Caco-2 (cell line): Measurements from ENCODE around the gene BTD. TPM values are rescaled to one million over a fixed set of nuclear protein-coding genes. Genes with fewer than 3 reads are reported as not detected.

Experiments
- BruUV-seq: library from RNA; stranded (reverse); fragments of 400-500 nt; replicated peaks from 2 replicates; lab custom pipeline; 2021; lab: Mats Ljungman, UMichigan
- CTCF ChIA-PET: fragments of 300-600 bp; sonication (Branson Sonifier 250); formaldehyde crosslinking; loops from one replicate; lab custom pipeline; 2022; ENCODE audit warnings: antibody characterized with exemption; lab: Charles Lee
- POLR2A ChIA-PET: fragments of 300-600 bp; sonication (Branson Sonifier 250); formaldehyde crosslinking; loops from one replicate; lab custom pipeline; 2022; ENCODE audit warnings: antibody characterized with exemption; lab: Charles Lee
- DNase-seq, 2 experiments: peaks; one replicate each; pipeline versions ENCODE4 v3.0.0 to v3.0.0-alpha.2; 2020 to 2022
- H3K27me3 ChIP-seq: replicated peaks from 2 replicates; pipeline ENCODE4 v1.6.0; 2011; ENCODE audit warnings: low read length; ENCODE audit not compliant: control insufficient read depth, insufficient read depth
- H3K36me3 ChIP-seq: 2 replicates; pipeline ENCODE4 v1.5.1; 2011; ENCODE audit warnings: low read length; ENCODE audit not compliant: control insufficient read depth, insufficient read depth
- H3K4me1 ChIP-seq: fragments of 250-450 bp; sonication (Bioruptor Pico); 2 replicates; pipeline ENCODE4 v1.5.1; 2020; ENCODE audit warnings: mild to moderate bottlenecking
- H3K4me3 ChIP-seq: 2 replicates; pipeline ENCODE4 v1.5.1; 2011; ENCODE audit warnings: low read depth, mild to moderate bottlenecking, control low read depth, low read length
- H3K9me3 ChIP-seq: fragments of 250-450 bp; sonication (Bioruptor Pico); 2 replicates; pipeline ENCODE4 v1.5.1; 2020; ENCODE audit warnings: mild to moderate bottlenecking, moderate library complexity
- H3K27ac Mint-ChIP-seq: one replicate; pipeline ENCODE4 v1.8.0; 2022; ENCODE audit warnings: mixed read lengths; ENCODE audit not compliant: unreplicated experiment
- H3K27me3 Mint-ChIP-seq: one replicate; pipeline ENCODE4 v1.8.0; 2022; ENCODE audit warnings: mixed read lengths; ENCODE audit not compliant: insufficient read depth, unreplicated experiment
- H3K36me3 Mint-ChIP-seq: one replicate; pipeline ENCODE4 v1.8.0; 2022; ENCODE audit warnings: mild to moderate bottlenecking, mixed read lengths; ENCODE audit not compliant: insufficient read depth, unreplicated experiment
- H3K4me1 Mint-ChIP-seq: one replicate; pipeline ENCODE4 v1.8.0; 2022; ENCODE audit warnings: low read depth, mixed read lengths; ENCODE audit not compliant: unreplicated experiment
- H3K4me3 Mint-ChIP-seq: one replicate; pipeline ENCODE4 v1.8.0; 2022; ENCODE audit warnings: mild to moderate bottlenecking, moderate library complexity, mixed read lengths; ENCODE audit not compliant: unreplicated experiment
- H3K9me3 Mint-ChIP-seq: one replicate; pipeline ENCODE4 v1.8.0; 2022; ENCODE audit warnings: mixed read lengths; ENCODE audit not compliant: unreplicated experiment
- intact Hi-C: fragments of 100-400 bp; cut with micrococcal nuclease; formaldehyde crosslinking; loops from one replicate; pipeline ENCODE4 v1.10.0; 2022; ENCODE audit not compliant: unreplicated experiment
- total RNA-seq: library from RNA; stranded (reverse); gene quantifications from 2 replicates; pipeline ENCODE4 v1.2.3, GENCODE V29; 2022
- TF ChIP-seq, protein P1 (sequence below), 2 experiments: fragments of 200-600 bp in 1 of 2; IDR thresholded peaks; 1 replicate in 1 of 2; 2 replicates in 1 of 2; pipeline versions ENCODE4 v1.5.1 to v1.8.0; 2011 to 2022; ENCODE audit warnings: antibody characterized with exemption in 1 of 2, control low read depth in 1 of 2, inconsistent platforms in 1 of 2, low read depth in 1 of 2, low read length in 1 of 2, mild to moderate bottlenecking in 1 of 2, moderate library complexity in 1 of 2; ENCODE audit not compliant: insufficient read depth in 1 of 2, severe bottlenecking in 1 of 2, unreplicated experiment in 1 of 2

BTD gene
- total RNA-seq, 1 experiment from 2014 or later: 11.8 TPM

DNA sequence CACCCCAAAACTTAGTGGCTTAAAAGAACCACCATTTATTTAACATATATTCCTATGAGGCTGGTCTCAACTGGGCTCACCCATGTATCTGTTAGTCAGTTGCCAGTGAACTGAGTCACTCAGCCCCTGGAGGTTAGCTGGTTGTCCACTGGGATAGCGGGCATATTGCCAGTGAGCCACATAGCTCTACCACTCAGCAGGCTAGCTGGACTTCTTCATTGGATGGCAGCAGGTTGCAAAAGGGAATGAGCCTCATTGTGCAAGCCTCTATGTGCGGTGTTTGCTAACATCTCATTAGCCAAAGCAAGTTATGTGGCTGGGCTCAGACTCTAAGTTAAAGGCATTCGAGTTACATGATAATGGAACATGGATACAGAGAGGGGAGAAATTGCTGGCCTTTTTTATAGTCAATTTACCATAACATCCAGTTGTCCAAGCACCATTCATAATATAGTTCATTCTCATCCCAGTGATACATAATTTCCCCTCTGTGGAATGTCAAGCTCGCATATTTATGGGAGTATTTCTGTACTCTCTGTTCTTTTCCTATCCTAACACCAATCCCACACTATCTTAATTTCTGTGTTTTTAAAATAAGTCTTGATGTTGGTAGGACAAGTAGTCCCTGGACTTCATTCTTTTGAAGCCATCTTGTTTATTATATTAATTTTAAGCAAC lies 8.7 kb downstream of the BTD start:
- TF ChIP-seq, protein P1, sequence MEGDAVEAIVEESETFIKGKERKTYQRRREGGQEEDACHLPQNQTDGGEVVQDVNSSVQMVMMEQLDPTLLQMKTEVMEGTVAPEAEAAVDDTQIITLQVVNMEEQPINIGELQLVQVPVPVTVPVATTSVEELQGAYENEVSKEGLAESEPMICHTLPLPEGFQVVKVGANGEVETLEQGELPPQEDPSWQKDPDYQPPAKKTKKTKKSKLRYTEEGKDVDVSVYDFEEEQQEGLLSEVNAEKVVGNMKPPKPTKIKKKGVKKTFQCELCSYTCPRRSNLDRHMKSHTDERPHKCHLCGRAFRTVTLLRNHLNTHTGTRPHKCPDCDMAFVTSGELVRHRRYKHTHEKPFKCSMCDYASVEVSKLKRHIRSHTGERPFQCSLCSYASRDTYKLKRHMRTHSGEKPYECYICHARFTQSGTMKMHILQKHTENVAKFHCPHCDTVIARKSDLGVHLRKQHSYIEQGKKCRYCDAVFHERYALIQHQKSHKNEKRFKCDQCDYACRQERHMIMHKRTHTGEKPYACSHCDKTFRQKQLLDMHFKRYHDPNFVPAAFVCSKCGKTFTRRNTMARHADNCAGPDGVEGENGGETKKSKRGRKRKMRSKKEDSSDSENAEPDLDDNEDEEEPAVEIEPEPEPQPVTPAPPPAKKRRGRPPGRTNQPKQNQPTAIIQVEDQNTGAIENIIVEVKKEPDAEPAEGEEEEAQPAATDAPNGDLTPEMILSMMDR (IDR thresholded peaks at IDR 0.05; ENCODE audit: insufficient read depth in 1 of 2, low read depth in 1 of 2, low read length in 1 of 2, severe bottlenecking in 1 of 2, unreplicated experiment in 1 of 2): no peak
- Mint-ChIP-seq H3K36me3 (no peaks in the 10 kb centered on the region), H3K4me3 (no peak overlapping the region), H3K4me1 (no peaks in the 10 kb centered on the region), H3K9me3 (peaks cover under 1% of the 10 kb centered on the region), H3K27me3 (no peaks in the 10 kb centered on the region), H3K27ac (no peak overlapping the region)
- Histone ChIP-seq H3K9me3 (no peaks in the 10 kb centered on the region), H3K4me3 (no peak overlapping the region), H3K36me3 (no peaks in the 10 kb centered on the region), H3K4me1 (peaks cover 7% of the 10 kb centered on the region; the same call in 1 of the 2 replicates), H3K27me3 (no peaks in the 10 kb centered on the region)
- intact Hi-C loops: no loop called here
- ChIA-PET POLR2A (interaction anchor here (0.6 kb wide), 1 partner anchor 187 kb away, joined by 6 read pairs; no protein-coding TSS in a partner anchor), CTCF (no interaction called here)
- no TSS peak for BruUV-seq
- DNase-seq: no peak

DNA sequence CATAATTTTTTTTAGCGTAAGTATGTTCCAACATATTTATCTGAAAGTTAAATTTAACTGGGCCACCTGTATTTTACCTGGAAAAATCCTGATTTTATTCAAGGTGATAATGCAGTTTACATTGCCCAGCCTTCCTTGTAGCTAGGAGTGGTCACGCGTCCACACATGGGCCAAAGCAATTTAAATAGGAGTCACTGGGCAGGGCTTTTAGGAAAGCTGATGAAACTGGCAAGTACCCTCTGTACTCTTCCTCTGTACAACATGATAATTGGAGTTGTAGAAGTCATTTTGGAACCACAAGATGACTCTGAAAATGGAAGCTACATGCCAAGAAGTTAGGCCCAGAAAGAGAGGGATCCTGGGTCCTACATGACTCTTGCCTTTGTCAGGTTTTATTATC lies 9.5 kb downstream of the BTD start:
- ChIA-PET POLR2A (no interaction called here), CTCF (no interaction called here)
- H3K4me1 ChIP-seq: peaks cover 6% of the 10 kb centered on the region; the same call in 1 of the 2 replicates
- TF ChIP-seq, protein P1 (IDR thresholded peaks at IDR 0.05; ENCODE audit: insufficient read depth in 1 of 2, low read depth in 1 of 2, low read length in 1 of 2, severe bottlenecking in 1 of 2, unreplicated experiment in 1 of 2): no peak
- no peak overlapping the region for H3K27ac Mint-ChIP-seq
- BruUV-seq: no TSS peak
- H3K36me3 Mint-ChIP-seq: no peaks in the 10 kb centered on the region
- no peaks in the 10 kb centered on the region for H3K4me1 Mint-ChIP-seq
- DNase-seq: no peak
- H3K9me3 Mint-ChIP-seq: no peaks in the 10 kb centered on the region
- no peak overlapping the region for H3K4me3 Mint-ChIP-seq
- H3K9me3 ChIP-seq: no peaks in the 10 kb centered on the region
- H3K36me3 ChIP-seq: no peaks in the 10 kb centered on the region
- H3K27me3 Mint-ChIP-seq: no peaks in the 10 kb centered on the region
- intact Hi-C loops: no loop called here
- H3K4me3 ChIP-seq: no peak overlapping the region
- H3K27me3 ChIP-seq: no peaks in the 10 kb centered on the region

DNA sequence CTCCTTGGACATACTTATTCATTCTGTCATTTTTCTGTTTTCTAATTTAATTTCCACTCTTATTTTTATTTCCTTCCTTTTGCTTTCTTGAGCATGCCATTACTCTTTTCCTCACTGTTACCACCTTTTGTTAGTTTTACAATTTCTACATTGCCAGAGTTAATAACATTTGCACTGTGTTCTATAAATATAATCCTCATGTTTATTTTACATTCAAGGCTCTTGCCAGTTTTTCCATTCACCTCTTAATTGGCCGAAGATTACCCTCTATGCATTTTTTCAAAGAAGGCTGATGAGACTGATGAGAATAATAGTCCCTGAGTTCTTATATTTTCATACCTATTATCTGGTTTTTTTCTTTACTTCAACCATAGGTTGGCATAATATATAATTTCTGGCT lies 10.5 kb downstream of the BTD start:
- CTCF ChIA-PET: no interaction called here
- intact Hi-C loops: no loop called here
- no peaks in the 10 kb centered on the region for H3K9me3 ChIP-seq
- Mint-ChIP-seq H3K9me3 (no peaks in the 10 kb centered on the region), H3K27ac (no peak overlapping the region), H3K27me3 (no peaks in the 10 kb centered on the region), H3K4me3 (no peak overlapping the region), H3K4me1 (no peaks in the 10 kb centered on the region), H3K36me3 (no peaks in the 10 kb centered on the region)
- DNase-seq: no peak
- H3K27me3 ChIP-seq: no peaks in the 10 kb centered on the region
- POLR2A ChIA-PET: no interaction called here
- no peaks in the 10 kb centered on the region for H3K4me1 ChIP-seq
- H3K4me3 ChIP-seq: no peak overlapping the region
- TF ChIP-seq, protein P1 (IDR thresholded peaks at IDR 0.05; ENCODE audit: insufficient read depth in 1 of 2, low read depth in 1 of 2, low read length in 1 of 2, severe bottlenecking in 1 of 2, unreplicated experiment in 1 of 2): no peak
- H3K36me3 ChIP-seq: no peaks in the 10 kb centered on the region
- no TSS peak for BruUV-seq
